ENCODE results near the gene CCT4. TPM values are rescaled to one million over a fixed set of nuclear protein-coding genes. Genes with fewer than 3 reads are reported as not detected.

CCT4 gene, protein sequence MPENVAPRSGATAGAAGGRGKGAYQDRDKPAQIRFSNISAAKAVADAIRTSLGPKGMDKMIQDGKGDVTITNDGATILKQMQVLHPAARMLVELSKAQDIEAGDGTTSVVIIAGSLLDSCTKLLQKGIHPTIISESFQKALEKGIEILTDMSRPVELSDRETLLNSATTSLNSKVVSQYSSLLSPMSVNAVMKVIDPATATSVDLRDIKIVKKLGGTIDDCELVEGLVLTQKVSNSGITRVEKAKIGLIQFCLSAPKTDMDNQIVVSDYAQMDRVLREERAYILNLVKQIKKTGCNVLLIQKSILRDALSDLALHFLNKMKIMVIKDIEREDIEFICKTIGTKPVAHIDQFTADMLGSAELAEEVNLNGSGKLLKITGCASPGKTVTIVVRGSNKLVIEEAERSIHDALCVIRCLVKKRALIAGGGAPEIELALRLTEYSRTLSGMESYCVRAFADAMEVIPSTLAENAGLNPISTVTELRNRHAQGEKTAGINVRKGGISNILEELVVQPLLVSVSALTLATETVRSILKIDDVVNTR
- total RNA-seq, result 122 TPM

DNA sequence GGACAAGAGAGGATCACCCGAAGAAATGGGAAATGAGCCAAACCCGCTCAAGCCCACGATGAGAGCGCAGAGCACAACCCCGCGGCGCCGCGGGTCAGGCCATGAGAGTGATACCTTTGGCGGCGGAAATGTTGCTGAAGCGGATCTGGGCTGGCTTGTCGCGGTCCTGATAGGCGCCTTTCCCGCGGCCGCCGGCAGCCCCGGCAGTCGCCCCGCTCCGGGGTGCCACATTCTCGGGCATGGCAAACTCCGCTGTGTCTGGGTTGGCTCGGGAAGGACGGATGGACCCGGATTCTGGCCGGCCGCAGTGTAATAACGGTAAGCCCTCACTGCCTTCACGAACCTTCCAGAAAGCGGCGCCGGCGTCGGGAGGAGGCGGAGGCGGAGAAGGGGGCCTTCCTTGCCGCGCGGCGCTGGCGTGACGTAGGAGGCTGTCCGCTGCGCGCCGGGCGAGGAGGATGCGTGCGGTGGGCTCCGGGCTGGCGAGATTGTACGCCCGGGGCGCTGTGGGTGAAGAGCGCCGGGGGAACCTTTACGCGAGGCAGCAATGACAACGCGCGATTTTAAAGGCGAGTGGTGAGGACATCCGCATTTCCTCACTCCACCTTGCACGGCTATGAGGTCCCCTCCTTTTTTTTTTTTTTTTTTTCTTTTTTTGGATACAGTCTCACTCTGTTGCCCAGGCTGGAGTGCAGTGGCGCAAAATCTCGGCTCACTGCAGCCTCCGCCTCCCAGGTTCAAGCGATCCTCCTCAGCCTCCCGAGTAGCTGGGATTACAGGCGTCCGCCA, at the start of gene CCT4:
TSS of gene CCT4 (minus strand) at position 390 of the 789 bp plus-strand sequence. CDS start at position 241, 149 bp downstream.

DNA sequence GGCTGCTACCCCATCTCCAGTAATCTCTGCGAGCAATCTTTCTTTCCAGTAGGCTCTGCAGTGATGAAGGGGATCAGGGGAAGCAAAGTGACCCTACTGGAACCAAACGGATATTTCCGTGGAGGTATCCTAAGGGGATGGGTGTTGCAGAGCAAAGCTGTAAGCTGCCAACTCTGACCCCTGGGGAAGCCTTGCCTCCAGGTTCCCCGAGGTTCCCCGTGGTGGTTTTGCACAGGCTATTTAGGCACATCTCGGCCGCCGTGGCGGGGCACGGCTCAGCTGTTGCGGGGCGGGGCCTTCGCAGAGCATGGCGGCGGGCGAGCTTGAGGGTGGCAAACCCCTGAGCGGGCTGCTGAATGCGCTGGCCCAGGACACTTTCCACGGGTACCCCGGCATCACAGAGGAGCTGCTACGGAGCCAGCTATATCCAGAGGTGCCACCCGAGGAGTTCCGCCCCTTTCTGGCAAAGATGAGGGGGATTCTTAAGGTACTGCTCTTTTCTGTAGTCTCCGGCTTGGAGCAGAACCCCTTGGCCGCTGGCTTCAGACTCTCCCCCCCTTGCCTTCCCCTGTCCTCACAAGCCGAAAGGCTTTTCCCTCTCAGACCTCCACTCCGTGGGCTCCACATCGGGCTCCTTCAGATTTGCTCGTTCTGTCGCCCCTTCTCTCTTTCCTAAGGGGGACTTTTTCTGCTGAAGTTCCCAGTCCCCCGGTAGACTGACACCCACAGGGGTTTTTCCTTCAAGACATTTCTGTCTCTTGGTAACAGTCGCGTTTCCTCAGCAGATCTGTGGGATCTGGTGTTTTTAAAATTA, 17.1 kb upstream of the CCT4 start, which contains the start of gene COMMD1:
TSS of gene COMMD1 (plus strand) at position 303 of the 814 bp plus-strand sequence. CDS start at position 308, 5 bp downstream.

DNA sequence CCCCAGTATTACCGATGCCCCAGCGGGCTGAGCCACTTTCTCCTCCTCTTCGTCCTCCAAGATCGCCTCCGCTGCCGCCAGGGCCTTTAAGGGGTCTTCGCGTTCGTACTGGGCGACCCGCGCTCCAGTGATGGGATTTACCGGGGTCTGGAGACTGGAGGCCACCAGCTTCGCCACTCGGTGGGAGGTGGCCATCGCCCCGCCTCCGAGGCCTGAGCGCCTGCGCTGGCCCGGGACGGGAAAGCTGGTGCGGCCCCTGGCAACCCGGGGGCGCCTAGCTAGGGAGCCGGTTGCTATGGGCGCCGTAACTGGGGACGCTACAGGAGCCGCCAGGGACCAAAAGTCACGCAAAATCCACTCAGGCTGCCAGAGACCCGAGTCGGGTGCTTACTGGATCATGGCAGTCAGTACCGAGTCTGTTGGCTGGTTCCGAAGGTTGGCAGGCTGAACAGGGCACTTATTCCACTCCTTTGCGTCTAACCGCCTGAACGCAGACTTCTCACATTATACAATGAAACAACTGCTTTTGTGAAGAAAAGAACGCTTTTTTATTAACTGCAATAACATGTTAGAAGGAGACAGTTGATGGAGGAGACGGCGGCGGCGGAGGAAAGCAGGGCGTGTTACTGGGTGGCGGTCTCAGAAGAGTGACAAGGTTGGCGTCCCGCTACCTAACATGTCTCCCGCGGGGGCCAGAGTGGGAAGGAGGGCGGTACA, 34.5 kb downstream of the CCT4 start, which contains the start of gene FAM161A:
TSS of gene FAM161A (minus strand) at position 214 of the 717 bp plus-strand sequence. CDS start at position 195, 19 bp downstream.

Other genes starting within 250 kb of the CCT4 start
- 113 TPM for gene FAM161A, start 34.6 kb downstream of the CCT4 start, total RNA-seq
- 73.4 TPM for gene COMMD1, start 17.0 kb upstream of the CCT4 start, total RNA-seq

All from camera-type eye (tissue), 1 donor.